SK-N-SH (cell line): ENCODE data around the gene MRPL49. TPM values are rescaled to one million over a fixed set of nuclear protein-coding genes. Genes with fewer than 3 reads are reported as not detected.

Experiments used
- CHD2 ChIP-seq: fragments of 150-350 bp; IDR thresholded peaks from 2 replicates; pipeline ENCODE4 v1.6.1; 2018; ENCODE audit warnings: low read length; ENCODE audit not compliant: partially characterized antibody
- CTCF ChIP-seq: fragments of 200-600 bp; sonication (generic); IDR thresholded peaks from 2 replicates; pipeline ENCODE4 v1.6.1; 2017; ENCODE audit warnings: antibody characterized with exemption, mild to moderate bottlenecking, moderate library complexity
- ELF1 ChIP-seq: IDR thresholded peaks from 2 replicates; pipeline ENCODE4 v1.4.0; 2012
- EZH2phosphoT487 ChIP-seq: fragments of 200-600 bp; sonication (generic); IDR thresholded peaks from 2 replicates; pipeline ENCODE4 v1.6.1; 2017; ENCODE audit warnings: low read depth, mixed run types, mild to moderate bottlenecking, antibody characterized with exemption, moderate library complexity, borderline replicate concordance
- FOSL2 ChIP-seq: IDR thresholded peaks from 2 replicates; pipeline ENCODE4 v1.4.0; 2012; ENCODE audit warnings: low read depth, mild to moderate bottlenecking, moderate library complexity, borderline replicate concordance
- GABPA ChIP-seq: IDR thresholded peaks from 2 replicates; pipeline ENCODE4 v1.4.0; 2012; ENCODE audit warnings: low read depth, mild to moderate bottlenecking
- GATA2 ChIP-seq: sonication (generic); formaldehyde crosslinking; IDR thresholded peaks from 2 replicates; pipeline ENCODE4 v1.5.0; 2020; ENCODE audit warnings: mild to moderate bottlenecking, missing genetic modification reagents
- IRF3 ChIP-seq: fragments of 150-350 bp; IDR thresholded peaks from 2 replicates; pipeline ENCODE4 v1.6.1; 2016; ENCODE audit warnings: mild to moderate bottlenecking, low read depth, low read length
- JUND ChIP-seq: IDR thresholded peaks from 2 replicates; pipeline ENCODE4 v1.4.0; 2012
- MXI1 ChIP-seq: IDR thresholded peaks from 2 replicates; pipeline ENCODE4 v1.6.1; 2012; ENCODE audit warnings: mild to moderate bottlenecking, low read depth, low read length, improper control_type of control experiment
- NFIC ChIP-seq: IDR thresholded peaks from 2 replicates; pipeline ENCODE4 v1.4.0; 2012; ENCODE audit warnings: borderline replicate concordance
- NRF1 ChIP-seq: IDR thresholded peaks from 2 replicates; pipeline ENCODE4 v1.6.1; 2012; ENCODE audit warnings: low read depth, mild to moderate bottlenecking, low read length
- PBX3 ChIP-seq: IDR thresholded peaks from 2 replicates; pipeline ENCODE4; 2012
- POLR2AphosphoS5 ChIP-seq: IDR thresholded peaks from 2 replicates; pipeline ENCODE4 v1.6.1; 2012; ENCODE audit warnings: low read depth, low read length
- RAD21 ChIP-seq: IDR thresholded peaks from 2 replicates; pipeline ENCODE4 v1.6.1; 2012; ENCODE audit warnings: mild to moderate bottlenecking, low read length
- RCOR1 ChIP-seq: fragments of 150-350 bp; IDR thresholded peaks from 2 replicates; pipeline ENCODE4 v1.6.1; 2017; ENCODE audit warnings: antibody characterized with exemption, low read length
- REST ChIP-seq: IDR thresholded peaks from 2 replicates; pipeline ENCODE4 v1.6.1; 2012; ENCODE audit warnings: mild to moderate bottlenecking, low read depth, low read length, moderate library complexity
- RFX5 ChIP-seq: IDR thresholded peaks from 2 replicates; pipeline ENCODE4 v1.6.1; 2012; ENCODE audit warnings: mild to moderate bottlenecking, improper control_type of control experiment, low read length
- RXRA ChIP-seq: IDR thresholded peaks from 2 replicates; pipeline ENCODE4 v1.4.0; 2012; ENCODE audit warnings: low read depth, mild to moderate bottlenecking, borderline replicate concordance
- SIN3A ChIP-seq: IDR thresholded peaks from 2 replicates; pipeline ENCODE4 v1.6.1; 2012; ENCODE audit warnings: low read depth, mild to moderate bottlenecking, low read length, moderate library complexity, borderline replicate concordance
- SMC3 ChIP-seq: IDR thresholded peaks from 2 replicates; pipeline ENCODE4 v1.6.1; 2012; ENCODE audit warnings: low read depth, low read length, improper control_type of control experiment
- TAF1 ChIP-seq: IDR thresholded peaks from 2 replicates; pipeline ENCODE4 v1.6.1; 2012; ENCODE audit warnings: low read depth, mild to moderate bottlenecking, low read length, moderate library complexity, borderline replicate concordance
- TCF12 ChIP-seq: IDR thresholded peaks from 2 replicates; pipeline ENCODE4 v1.4.0; 2012
- USF1 ChIP-seq: IDR thresholded peaks from 2 replicates; pipeline ENCODE4 v1.4.0; 2012; ENCODE audit warnings: low read depth, borderline replicate concordance
- USF2 ChIP-seq: fragments of 150-350 bp; IDR thresholded peaks from 2 replicates; pipeline ENCODE4 v1.6.1; 2017; ENCODE audit warnings: antibody characterized with exemption, low read length, low read depth, borderline replicate concordance
- YY1 ChIP-seq: IDR thresholded peaks from 2 replicates; pipeline ENCODE4 v1.4.0; 2012; ENCODE audit warnings: low read depth, mild to moderate bottlenecking
- polyA plus RNA-seq, 3 experiments: library from polyadenylated mRNA; depleted of rRNA; stranded (reverse); fragments of >200 nt; gene quantifications; 2 replicates each; pipeline ENCODE4 v1.2.3, GENCODE V29; 2012

Gene MRPL49
- polyA plus RNA-seq, 1 of the 3 experiments (the other 2 are of a cell fraction) = 56.7 TPM

GRCh38 chr11:65134952-65135632, 13.0 kb downstream of the MRPL49 start (continued):
- TF ChIP-seq REST = no peak
- no peak for TF ChIP-seq NFIC
- no peak for TF ChIP-seq PBX3
- no peak for TF ChIP-seq SIN3A
- TF ChIP-seq SMC3 = no peak; the same call in 1 of the 2 replicates
- no peak for TF ChIP-seq NRF1
- TF ChIP-seq YY1 = no peak
- no peak for TF ChIP-seq USF2
- TF ChIP-seq TCF12 = no peak
- TF ChIP-seq JUND = no peak
- TF ChIP-seq ELF1 = no peak
- peak; percentile 51 for TF ChIP-seq TAF1
- TF ChIP-seq RCOR1 = 0 out of 2 replicates have a peak, but pooled peaks have one; percentile 4
- TF ChIP-seq FOSL2 = no peak
- no peak for TF ChIP-seq GATA2
- no peak for TF ChIP-seq GABPA
- TF ChIP-seq CHD2 = peak; percentile 33
- peak; percentile 51; the same call in 1 of the 2 replicates for TF ChIP-seq IRF3
- TF ChIP-seq POLR2AphosphoS5 = peak; percentile 80
- TF ChIP-seq RAD21 = no peak
- no peak for TF ChIP-seq CTCF
- TF ChIP-seq RFX5 = peak; percentile 94
- TF ChIP-seq EZH2phosphoT487 = no peak
- TF ChIP-seq USF1 = no peak
- TF ChIP-seq MXI1 = peak; percentile 40; the same call in 1 of the 2 replicates
- no peak for TF ChIP-seq RXRA
